Tibial nerve (tissue), 4 donors: Measurements from ENCODE around the gene DENND4C.

Experiments
- CTCF ChIP-seq, 5 experiments: fragments of 200-600 bp in 3 of 5; fragments of 450-650 bp in 2 of 5; sonication (generic) in 3 of 5; IDR thresholded peaks; one replicate each; pipeline ENCODE4 v1.5.1; 2016 to 2019; ENCODE audit warnings: antibody characterized with exemption in 5 of 5, mild to moderate bottlenecking in 3 of 5, moderate library complexity in 2 of 5
- EP300 ChIP-seq, 2 donors: sonication (generic); formaldehyde crosslinking; IDR thresholded peaks; one replicate each; pipeline ENCODE4 v1.6.1; 2017; ENCODE audit warnings: antibody characterized with exemption in 2 of 2, mild to moderate bottlenecking in 1 of 2
- POLR2A ChIP-seq, 2 donors: fragments of 450-650 bp; IDR thresholded peaks; one replicate each; pipeline ENCODE4 v1.6.1; 2017; ENCODE audit warnings: antibody characterized with exemption in 2 of 2, mild to moderate bottlenecking in 2 of 2, moderate library complexity in 2 of 2

DNA sequence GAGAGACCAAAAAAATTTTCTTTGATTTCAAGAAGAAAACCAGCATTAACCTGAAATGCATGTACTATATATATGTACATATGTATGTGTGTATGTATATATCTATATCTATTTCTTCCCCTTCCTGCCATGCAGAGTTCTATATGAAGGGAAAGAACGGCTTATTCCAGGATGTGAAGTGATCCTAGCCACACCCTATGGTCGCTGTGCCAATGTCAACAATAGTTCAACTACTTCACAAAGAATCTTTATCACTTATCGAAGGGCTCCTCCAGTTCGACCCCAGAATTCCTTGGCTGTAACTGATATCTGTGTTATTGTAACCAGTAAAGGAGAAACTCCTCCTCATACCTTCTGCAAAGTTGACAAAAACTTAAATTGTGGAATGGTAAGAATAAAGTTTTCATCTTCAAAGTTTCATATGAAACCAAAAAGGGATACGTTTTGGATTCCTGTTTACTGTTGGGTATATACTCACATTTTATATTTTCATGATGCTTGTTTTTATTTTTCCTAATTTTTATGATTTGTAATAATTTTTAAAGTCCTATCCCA, 56.2 kb downstream of the DENND4C start:
- TF ChIP-seq CTCF (IDR thresholded peaks at IDR 0.05) (no peak), POLR2A (IDR thresholded peaks at IDR 0.05) (no peak), EP300 (IDR thresholded peaks at IDR 0.05) (no peak)
